IPS DF 6.9 (cell line): ENCODE results near the gene TRPV6.

Experiments
- DNase-seq: peaks from one replicate; pipeline ENCODE4 v3.0.0-alpha.2; 2013; ENCODE audit warnings: low read depth, low spot score
- H3K27ac ChIP-seq: one replicate; pipeline ENCODE4 v1.5.1; 2013; ENCODE audit warnings: low read length, control low read depth
- H3K27me3 ChIP-seq: 2 replicates; pipeline ENCODE4 v1.6.1; 2013; ENCODE audit warnings: mild to moderate bottlenecking, low read length; ENCODE audit not compliant: control insufficient read depth, insufficient read depth
- H3K36me3 ChIP-seq: 2 replicates; pipeline ENCODE4 v1.6.1; 2013; ENCODE audit warnings: low read length; ENCODE audit not compliant: control insufficient read depth, insufficient read depth
- H3K4me1 ChIP-seq: 2 replicates; pipeline ENCODE4 v1.6.1; 2013; ENCODE audit warnings: low read length; ENCODE audit not compliant: control insufficient read depth, insufficient read depth
- H3K4me3 ChIP-seq: 2 replicates; pipeline ENCODE4 v1.5.1; 2013; ENCODE audit warnings: mild to moderate bottlenecking, low read length
- H3K9me3 ChIP-seq: 2 replicates; pipeline ENCODE4 v1.6.1; 2013; ENCODE audit warnings: low read length, inconsistent platforms; ENCODE audit not compliant: control insufficient read depth, insufficient read depth
- WGBS: extraction: QIAGEN DNeasy Blood & Tissue Kit; methylation state at CpG from one replicate; pipeline ENCODE4 v1.1.7; 2013; ENCODE audit warnings: mixed read lengths, missing lambda C conversion rate; ENCODE audit not compliant: insufficient read length, insufficient coverage; 5-methylcytosine and 5-hydroxymethylcytosine counted together

Gene TRPV6

GRCh38 chr7:142896151-142896550, 10.6 kb upstream of the TRPV6 start:
- no CpG with 5 or more reads among the region's 3 CpGs for WGBS
- H3K27ac ChIP-seq: no peak overlapping the region
- H3K27me3 ChIP-seq: no peaks in the 10 kb centered on the region
- no peaks in the 10 kb centered on the region for H3K36me3 ChIP-seq
- H3K4me1 ChIP-seq: no peaks in the 10 kb centered on the region
- H3K9me3 ChIP-seq: no peaks in the 10 kb centered on the region
- DNase-seq: no peak
- no peak overlapping the region for H3K4me3 ChIP-seq

DNA sequence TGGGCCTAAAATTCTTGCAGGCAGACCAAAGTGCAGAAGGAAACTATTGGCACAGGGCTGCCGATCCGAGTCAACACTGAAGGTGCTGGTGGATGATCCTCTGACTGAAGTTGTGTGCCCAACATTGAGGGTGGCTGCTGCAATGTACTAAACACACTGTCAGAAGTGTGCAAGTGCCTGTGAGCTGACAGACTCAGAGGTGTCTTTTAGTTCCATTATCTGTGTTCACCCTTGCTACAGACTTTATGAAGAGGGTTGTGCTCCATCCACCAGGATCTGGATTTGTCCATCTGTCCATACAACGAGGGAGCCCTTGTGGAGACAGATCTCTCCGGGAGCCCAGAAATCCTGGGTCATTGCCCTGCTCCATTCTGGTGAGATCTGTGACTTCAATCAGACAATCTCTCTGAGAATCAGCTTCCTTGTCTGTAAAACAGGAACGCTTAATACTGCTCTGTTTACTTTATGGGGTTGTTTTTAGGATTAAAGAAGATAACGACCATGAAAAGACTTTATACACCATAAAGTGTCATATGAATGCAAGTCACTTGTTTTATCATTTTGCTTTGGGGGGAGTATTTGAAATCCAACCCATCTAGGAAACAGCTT, 9.5 kb upstream of the TRPV6 start:
- Histone ChIP-seq H3K4me1 (no peaks in the 10 kb centered on the region), H3K27ac (no peak overlapping the region), H3K9me3 (no peaks in the 10 kb centered on the region), H3K4me3 (no peak overlapping the region), H3K36me3 (no peaks in the 10 kb centered on the region), H3K27me3 (no peaks in the 10 kb centered on the region)
- no peak for DNase-seq
- no CpG with 5 or more reads among the region's 6 CpGs for WGBS

GRCh38 chr7:142894112-142894984, 8.8 kb upstream of the TRPV6 start:
- no peaks in the 10 kb centered on the region for H3K9me3 ChIP-seq
- H3K27ac ChIP-seq: no peak overlapping the region
- no peaks in the 10 kb centered on the region for H3K4me1 ChIP-seq
- H3K4me3 ChIP-seq: no peak overlapping the region
- WGBS: no CpG with 5 or more reads among the region's 12 CpGs
- no peaks in the 10 kb centered on the region for H3K27me3 ChIP-seq
- H3K36me3 ChIP-seq: no peaks in the 10 kb centered on the region
- DNase-seq: no peak

DNA sequence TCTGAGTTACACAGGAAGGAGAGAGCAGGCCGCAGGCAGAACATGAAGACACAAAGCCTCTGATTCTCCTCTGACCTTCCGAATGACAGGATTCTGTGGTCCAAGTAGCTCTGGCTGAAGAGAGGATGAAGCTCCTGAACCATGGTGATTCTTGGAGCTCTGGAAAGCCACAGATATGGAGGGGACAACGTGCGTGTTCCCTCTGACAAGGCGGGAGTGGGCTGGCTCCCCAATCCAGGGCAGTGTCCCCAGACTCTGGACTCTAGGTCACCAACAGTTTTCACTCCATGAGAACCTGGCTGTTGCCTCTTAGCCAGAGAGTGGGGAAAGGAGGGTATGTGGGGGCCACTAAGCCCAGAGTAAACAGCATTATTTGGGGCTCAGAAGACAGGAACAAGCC, 7.4 kb upstream of the TRPV6 start:
- Histone ChIP-seq H3K27ac (no peak overlapping the region), H3K27me3 (no peaks in the 10 kb centered on the region), H3K4me1 (no peaks in the 10 kb centered on the region), H3K36me3 (no peaks in the 10 kb centered on the region), H3K4me3 (no peak overlapping the region), H3K9me3 (no peaks in the 10 kb centered on the region)
- WGBS: no CpG with 5 or more reads among the region's 5 CpGs
- no peak for DNase-seq

DNA sequence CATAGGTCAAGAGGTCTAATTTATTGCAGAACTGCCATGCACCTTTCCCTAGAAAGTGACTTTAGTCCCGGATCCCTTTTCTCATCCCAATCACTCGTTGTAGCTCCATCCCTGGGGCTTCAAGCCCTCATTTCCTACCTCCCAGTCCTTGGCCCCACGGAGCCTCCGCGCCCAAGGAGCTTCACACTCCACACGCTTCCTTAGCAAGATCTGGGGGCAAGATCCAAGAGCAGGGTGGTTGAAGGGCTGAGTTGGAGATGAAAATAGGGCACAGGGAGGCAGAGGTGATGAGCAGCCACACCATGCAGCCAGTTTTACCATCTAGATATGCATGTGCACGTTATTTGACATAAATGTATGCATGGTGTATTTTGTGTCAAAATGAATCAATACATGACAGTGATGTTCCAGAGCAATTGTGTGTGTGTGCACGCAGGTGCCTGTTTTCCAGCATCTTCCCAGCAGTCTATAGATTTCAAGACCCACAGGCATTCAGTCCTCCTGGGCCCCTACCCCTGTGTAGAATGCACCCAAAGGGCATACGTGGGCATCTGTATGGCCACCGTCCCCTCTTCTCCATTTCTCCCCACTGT, 6.0 kb upstream of the TRPV6 start:
- DNase-seq: no peak
- Histone ChIP-seq H3K27ac (no peak overlapping the region), H3K36me3 (no peaks in the 10 kb centered on the region), H3K9me3 (no peaks in the 10 kb centered on the region), H3K27me3 (no peaks in the 10 kb centered on the region), H3K4me1 (no peaks in the 10 kb centered on the region), H3K4me3 (no peak overlapping the region)
- WGBS: no CpG with 5 or more reads among the region's 10 CpGs

DNA sequence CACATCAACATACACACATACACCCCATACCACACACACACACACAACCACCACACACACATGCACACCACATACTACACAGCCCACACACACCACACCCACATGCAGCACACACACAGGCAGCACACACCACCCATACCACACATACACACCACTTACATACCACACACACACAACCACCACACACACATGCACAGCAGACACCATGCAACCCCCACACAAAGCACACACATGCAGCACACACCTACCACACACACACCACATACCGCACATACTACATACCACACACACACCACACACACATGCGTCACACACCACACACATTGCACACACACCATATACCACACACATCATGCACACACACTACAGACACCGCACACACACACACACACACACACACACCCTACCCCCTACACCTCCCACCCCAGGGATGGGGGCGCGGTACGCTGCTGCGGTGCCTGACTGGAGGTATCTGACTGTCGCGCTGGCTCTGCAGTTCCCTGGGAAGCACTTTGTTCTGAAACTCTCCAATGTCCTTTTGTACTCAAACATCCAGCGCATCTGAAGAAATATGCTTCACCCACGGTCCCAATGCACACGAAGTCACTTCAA, 5.4 kb upstream of the TRPV6 start:
- Histone ChIP-seq H3K27ac (no peak overlapping the region), H3K36me3 (no peaks in the 10 kb centered on the region), H3K27me3 (no peaks in the 10 kb centered on the region), H3K4me3 (no peak overlapping the region), H3K4me1 (no peaks in the 10 kb centered on the region), H3K9me3 (no peaks in the 10 kb centered on the region)
- 100% methylated on average over 1 of the region's 12 CpGs for WGBS
- no peak for DNase-seq

- no peaks in the 10 kb centered on the region for H3K9me3 ChIP-seq
- no peak overlapping the region for H3K27ac ChIP-seq
- H3K4me3 ChIP-seq: no peak overlapping the region
- H3K36me3 ChIP-seq: no peaks in the 10 kb centered on the region
- no peaks in the 10 kb centered on the region for H3K27me3 ChIP-seq
- no peak for DNase-seq
- no peaks in the 10 kb centered on the region; the same call in 1 of the 2 replicates for H3K4me1 ChIP-seq
- no CpG with 5 or more reads among the region's 3 CpGs for WGBS
These were observed 4.3 kb upstream of the TRPV6 start for GRCh38 chr7:142889816-142890215.

DNA sequence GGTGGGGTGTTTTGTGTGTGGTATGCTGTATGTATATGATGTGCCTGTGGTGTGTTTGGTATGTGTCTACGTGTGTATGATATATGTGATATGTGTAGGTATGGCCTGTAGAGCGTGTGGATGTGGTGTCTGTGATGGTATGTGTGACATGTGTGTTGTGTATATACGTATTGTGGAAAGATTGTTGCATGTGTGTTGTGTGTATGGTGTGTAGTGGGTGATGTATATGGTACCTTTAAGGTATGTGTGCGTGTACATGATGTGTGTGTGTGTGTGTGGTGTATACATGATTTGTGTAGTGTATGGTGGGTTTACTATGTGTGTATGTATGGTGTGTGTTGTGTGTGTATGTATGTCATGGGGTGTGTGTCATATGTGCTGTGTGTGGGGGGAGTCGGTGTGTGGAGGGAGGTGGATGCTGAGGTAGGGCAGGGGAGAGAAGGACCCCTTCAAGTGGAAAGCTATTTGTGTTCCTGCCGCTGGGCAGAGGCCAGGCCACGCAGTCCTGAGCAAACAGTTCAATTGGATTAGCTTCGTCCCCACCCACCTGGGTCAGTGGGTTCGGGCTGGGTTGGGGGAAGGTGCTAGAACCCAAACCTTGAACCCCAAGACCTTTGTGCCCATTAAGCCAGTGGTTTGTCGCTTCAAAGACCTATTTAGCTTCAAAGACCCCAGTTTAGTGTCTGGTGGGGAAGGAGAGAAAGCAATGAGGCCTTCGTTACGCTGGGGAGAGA, 1.9 kb upstream of the TRPV6 start:
- no peak for DNase-seq
- no peaks in the 10 kb centered on the region for H3K27me3 ChIP-seq
- no peaks in the 10 kb centered on the region for H3K36me3 ChIP-seq
- H3K4me1 ChIP-seq: no peaks in the 10 kb centered on the region; the same call in 1 of the 2 replicates
- no peak overlapping the region for H3K27ac ChIP-seq
- no peak overlapping the region for H3K4me3 ChIP-seq
- no peaks in the 10 kb centered on the region for H3K9me3 ChIP-seq
- WGBS: 100% methylated on average over 4 of the region's 12 CpGs

DNA sequence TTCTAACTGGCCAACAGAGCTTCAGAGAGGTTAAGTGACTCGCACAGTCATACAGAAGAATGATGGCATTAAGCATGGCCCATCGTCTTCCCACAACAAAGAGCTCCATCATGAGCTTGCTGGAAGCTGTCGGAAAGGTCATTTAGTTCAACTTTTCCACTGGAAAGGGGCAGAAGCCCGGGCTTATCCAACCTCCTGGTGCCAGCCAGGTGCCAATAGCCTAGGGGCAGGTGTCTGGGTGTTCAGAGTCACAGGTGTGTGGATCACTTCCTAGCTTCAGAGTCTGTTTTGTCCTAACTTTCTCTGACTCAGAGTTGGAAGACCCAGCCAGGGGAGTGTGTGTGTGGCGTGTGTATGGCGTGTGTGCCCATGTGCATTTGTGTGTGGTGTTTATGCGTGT, 1.3 kb upstream of the TRPV6 start:
- Histone ChIP-seq H3K27me3 (no peaks in the 10 kb centered on the region), H3K27ac (no peak overlapping the region), H3K4me1 (no peaks in the 10 kb centered on the region; the same call in 1 of the 2 replicates), H3K9me3 (no peaks in the 10 kb centered on the region), H3K36me3 (no peaks in the 10 kb centered on the region), H3K4me3 (no peak overlapping the region)
- no peak for DNase-seq
- no CpG with 5 or more reads among the region's 7 CpGs for WGBS

DNA sequence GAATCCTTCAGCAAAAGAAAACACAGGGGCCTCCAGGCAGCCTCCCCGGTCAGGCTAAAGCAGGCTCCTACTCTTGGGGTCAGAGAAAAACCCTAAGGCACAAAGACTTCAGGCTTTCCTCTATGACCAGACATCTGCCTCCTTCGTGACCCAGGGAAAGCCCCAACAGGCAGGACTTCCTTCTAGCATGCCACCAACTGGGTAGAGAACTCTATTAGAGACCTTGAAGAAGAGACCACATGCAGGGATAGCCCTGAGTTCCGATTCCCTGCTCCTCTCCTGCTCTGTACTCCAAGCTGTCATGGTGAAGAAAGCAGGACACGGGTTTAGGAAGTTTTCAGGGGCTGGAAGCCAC, 1.3 kb downstream of the TRPV6 start:
- DNase-seq: no peak
- H3K27ac ChIP-seq: no peak overlapping the region
- no CpG with 5 or more reads among the region's 4 CpGs for WGBS
- no peaks in the 10 kb centered on the region for H3K27me3 ChIP-seq
- no peaks in the 10 kb centered on the region for H3K36me3 ChIP-seq
- H3K4me3 ChIP-seq: no peak overlapping the region
- no peaks in the 10 kb centered on the region for H3K9me3 ChIP-seq
- no peaks in the 10 kb centered on the region; the same call in 1 of the 2 replicates for H3K4me1 ChIP-seq
